Middle frontal gyrus (tissue), 1 donor: ENCODE data around the gene KANK4.

ENCODE experiments used
- DNase-seq: peaks from one replicate; pipeline ENCODE4 v3.0.0-alpha.2; 2015; ENCODE audit warnings: low spot score; ENCODE audit errors: extremely low spot score

The KANK4 gene

DNA sequence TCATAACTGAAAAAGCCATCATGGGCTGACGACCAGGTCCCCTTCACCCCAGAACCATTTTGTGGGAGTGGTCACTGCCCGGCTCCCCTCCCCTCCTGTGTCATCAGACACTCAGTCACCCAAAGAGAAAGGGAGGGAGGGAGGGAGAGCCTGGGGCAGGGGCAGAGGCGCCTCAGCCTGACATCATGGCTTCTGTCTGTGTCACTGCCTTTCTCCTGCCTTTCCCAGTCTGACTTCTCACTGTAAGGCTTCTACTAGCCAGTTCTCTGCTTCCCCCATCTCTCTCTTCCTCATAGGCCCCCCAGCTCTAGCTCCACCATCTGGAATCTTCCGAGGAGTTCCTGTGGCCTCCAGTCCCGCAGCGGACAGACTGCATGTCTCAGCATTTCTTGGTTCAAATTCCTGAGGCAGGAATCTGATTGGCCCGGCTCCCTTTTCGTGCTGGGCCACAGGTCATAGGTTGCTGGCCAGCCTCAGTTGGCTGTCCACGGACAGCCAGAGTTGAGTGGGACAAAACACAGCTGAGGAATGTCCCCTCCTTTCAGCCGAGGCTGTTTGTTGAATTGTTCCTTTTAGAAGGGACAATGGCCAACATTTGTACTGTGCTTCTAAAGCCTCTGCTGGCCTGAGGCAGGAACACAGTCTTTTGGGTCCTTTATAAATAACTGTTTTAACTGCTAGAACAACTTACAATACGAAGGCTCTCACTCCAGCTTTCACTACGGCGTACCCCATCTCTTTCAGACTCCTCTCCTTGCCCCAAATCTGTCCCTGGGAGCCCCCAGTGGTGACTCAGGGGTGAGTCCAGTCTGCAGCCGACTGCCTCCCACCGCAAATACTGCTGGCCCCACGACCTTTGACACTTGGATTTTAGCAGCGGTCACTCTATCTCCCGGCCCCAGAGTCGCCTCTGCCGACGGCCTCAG, 18.7 kb upstream of the KANK4 start:
- DNase-seq, result no peak

DNA sequence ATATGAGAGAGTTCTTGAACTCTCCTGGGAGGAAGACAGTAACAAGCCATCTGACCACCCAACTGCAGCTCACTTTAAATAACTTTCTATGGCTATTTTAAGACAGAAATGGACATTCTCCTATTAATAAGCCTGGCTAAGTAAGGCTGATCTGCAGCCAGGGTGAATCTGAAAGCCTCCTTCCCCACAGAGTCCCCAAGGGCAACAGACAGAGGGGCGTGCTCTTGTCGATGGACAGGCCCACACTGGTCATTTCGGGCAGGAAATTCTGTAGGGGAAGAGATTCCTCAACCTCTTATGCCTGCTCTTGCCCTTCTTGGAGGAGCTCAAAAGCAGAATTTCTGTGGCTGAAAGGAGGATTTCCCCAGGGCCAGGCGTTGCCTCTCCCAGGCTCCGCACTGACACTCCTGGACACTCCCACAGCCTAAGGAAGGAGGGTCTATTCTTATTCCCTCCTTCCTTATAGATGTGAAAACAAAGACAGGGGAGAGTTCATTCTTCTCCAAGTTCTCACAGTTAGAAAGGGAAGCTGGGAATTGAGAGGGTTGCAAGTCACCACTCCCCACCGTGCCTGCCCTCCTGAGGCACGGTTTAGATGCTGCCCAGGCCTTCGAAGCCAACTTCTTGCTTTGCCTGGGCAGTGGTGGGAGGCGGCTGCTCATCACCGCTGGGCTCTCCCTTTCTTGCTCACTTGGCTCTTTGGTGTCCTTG, 17.9 kb upstream of the KANK4 start:
- no peak for DNase-seq

DNA sequence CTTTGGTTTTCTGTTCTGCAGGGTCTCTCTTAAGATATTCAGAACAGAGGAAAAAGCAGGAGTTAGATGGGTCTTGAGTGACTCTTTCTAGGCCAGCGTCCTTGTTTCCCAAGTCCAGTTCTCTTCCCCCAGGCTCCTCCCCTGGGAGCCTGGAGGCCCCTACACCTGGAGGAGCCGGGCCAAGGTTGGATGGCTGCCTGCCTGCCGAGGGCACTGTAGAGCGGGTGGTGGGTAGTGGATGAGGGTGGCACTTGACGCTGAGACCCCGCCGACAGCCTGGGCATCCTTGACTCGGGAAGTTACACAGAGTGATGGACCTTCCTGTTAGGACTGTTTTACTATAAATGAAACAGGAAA, 17.4 kb upstream of the KANK4 start:
- no peak for DNase-seq

DNA sequence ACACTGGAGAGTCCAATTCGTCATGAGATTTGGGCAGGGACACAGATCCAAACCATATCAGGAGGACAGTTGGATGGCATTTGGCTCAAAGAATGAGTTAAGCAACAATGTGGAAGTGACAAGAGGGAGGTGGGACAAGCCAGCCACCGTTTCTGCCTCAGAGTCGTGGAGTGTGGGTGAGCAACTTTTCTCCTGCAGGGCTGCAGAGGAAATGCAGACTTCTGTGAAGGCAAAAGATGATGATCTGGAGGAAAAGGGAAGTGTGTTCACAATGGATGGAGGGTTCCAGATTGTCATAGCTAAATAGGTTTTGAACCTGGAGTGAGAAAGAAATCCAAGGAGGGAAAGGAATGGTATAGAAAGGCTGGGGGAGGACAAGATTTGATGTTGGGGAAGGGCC, 16.4 kb upstream of the KANK4 start:
- no peak for DNase-seq

DNA sequence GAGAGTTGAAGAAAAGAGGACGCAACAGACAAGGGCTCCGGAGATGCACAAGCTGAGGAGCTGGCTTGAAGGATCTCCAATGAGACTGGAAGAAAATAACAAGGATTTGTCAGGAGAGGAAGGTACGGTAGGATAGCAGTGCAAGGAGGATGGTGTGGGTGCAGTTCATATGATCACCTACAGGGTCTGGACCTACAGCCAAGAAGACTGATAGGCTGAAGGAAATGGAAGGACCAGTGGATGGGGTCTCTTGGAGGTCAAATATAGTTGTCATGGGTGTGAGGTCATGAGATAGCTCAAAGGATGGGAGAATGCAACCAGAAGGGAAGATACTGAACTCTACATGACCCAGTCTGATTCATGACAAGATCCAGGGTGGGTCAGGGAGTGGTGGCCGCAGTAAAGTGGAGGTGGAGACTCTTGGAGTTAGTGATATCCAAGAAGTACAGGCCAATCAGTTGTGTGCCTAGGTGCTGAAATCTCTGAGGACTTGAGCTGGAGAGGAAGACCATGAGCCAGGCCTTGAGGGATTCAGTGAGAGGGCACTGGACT, 15.3 kb upstream of the KANK4 start:
- no peak for DNase-seq

DNA sequence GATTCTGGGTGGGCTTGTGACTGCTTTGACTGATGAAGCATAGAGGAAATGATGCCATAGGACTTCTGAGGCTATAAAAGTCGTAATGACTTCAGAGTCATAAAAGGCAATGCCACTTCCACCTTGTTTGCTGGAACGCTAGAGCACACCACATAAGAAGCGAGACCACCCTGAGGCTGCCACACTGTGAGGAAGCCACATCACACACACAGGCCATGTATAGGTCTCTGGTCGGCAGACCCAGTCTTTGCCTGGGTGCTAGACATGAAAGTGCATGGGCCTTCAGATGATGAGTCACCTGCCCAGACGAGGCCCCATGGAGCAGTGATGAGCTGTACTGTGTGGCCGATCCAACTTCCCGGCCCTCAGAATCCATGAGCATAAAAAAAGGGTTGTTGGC, 14.2 kb upstream of the KANK4 start:
- DNase-seq, result no peak

DNA sequence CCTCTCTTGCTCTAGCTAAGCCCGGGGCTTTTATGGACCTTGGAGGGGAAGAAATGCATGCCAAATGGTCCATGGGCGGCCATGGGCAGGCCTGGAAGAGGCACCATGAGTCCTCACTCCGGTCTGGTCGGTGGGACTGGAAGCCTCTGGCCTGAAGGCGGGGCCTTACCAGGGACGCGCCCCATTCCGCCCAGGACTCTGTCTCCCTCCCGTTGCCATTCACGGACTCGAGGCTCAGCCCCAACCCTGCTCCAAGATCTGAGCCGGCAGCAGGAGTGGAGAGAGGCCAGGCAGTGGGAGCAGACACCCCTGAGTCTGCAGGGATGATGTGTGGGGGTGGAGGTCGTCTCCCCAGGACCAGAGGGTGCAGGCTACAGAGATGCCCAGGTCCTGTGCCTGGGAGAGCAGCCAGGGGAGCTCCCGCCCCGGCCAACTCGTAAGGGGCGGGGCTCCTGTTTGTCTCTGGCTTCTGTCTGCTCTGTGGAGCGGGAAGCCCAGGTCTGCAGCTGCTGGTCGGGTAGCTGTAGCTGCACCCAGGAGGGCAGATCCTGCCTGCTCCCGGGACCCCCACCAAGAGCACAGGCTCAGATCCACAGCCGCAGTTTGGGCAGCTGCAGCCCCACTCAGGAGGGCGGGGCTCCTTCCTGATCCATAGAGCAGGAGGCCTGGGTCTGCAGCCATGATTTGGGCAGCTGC, 8.3 kb upstream of the KANK4 start:
- no peak for DNase-seq

DNA sequence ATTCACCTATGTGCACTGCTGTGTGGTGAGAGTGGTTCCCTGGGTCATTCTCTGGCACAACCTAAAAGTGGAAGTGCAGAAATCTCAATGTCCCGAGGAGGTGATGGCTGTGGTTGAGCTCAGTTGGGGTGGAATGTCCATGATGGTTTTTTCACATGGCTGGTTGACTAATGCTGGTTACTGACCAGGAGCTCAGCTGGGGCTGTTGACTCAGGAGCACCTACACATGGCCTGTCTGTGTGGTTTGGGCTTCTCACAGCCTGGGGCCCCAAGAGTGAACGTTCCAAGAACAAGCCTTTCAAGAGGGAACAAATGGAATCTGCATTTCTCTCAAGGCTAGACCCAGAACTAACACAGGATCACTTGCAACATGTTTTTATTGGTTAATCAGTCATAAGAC, 6.4 kb upstream of the KANK4 start:
- DNase-seq, result no peak

DNA sequence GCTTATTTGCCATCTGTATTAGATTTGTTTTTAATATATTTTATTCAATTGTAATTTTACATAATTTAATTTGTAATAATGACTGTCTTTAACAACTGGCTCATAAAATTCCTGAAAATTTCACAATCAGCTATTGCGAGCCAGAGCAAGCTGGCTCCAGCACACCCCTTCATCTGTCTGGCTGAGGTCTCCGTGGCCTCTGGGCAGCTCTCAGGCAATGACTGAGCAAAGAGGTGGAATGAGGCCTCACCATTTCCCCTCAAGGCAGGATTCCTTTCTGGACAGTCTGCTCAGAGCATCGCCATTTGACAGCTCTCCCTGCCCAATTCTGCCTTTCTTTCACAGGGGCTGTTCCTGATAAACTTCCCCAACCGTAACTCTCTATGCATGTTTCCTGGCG, 5.8 kb upstream of the KANK4 start:
- DNase-seq, result no peak

DNA sequence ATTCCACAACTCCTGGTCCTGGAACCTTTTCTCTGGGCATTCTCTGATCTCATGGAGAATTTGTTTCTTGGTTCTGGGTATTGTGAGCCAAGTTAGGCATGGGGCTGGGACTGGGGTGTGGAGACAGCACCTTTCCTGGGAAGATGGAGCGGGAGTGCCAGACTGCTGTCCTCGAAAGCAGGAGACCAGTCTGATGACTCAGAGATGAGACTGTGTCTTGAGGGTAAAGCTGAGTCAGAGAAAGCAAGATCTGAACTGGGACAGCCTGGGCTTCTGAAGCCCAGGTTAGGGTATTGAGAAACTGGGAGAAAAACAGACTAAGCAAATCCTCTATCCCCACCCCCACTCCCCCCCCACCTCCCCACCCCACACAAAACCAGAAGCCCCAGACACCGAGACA, 2.2 kb upstream of the KANK4 start:
- no peak for DNase-seq

DNA sequence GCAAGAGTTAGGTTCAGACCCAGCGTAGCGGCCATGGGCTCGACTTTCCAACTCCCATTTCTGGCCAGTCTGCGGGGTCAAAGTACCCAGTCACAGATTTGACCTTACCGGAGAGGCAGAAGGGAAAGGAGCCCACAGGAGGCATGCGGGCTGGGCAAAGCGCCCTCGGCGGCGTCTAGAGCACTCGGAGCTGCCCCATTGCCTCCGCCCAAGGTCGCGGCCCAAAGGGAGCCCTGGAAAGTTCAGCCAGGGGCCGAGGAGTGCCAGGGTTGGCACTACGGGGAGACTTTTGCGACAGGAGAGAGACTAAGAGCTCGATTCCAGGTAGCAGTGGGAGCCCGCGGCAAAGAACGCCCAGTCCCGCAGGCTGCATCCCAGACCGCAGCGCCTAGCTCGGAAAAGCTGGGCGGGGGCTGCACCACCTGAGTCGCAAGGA, 896 bp downstream of the KANK4 start:
- DNase-seq, result no peak

DNA sequence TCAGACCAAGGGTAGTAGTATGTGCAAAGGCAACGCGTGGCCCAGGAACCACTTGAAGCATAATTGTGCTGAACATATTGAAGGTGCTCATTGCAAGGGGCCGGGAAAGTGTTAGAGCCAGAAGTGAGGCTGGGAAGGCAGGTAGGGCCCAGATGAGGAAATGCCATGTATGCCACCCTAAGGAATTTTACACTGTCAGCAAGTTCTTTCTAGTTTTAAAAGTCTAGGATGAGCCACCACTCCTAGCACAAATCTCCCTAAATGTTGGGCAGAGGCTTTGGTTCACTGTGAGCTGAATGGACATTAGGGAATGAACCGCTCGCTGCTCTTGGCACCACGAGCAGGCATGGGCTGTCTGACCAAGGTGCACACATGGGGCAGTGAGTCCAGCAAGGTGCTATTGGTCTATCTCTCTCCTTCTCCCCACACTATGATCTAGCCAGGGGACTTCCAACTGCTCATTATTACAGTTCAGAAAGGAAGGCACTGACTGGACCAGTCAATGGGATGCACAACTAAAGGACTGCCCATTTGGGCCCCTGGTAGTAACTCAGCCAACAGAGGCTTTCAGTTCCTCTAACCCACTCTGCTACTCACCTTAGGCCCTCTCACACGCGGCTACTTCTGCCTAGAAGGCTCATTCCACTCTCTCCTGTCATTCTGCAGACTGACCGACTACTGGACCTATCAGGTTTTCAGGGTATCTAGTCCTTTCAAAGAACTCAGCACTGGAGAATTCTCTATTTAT, 2.0 kb downstream of the KANK4 start:
- DNase-seq, result no peak

DNA sequence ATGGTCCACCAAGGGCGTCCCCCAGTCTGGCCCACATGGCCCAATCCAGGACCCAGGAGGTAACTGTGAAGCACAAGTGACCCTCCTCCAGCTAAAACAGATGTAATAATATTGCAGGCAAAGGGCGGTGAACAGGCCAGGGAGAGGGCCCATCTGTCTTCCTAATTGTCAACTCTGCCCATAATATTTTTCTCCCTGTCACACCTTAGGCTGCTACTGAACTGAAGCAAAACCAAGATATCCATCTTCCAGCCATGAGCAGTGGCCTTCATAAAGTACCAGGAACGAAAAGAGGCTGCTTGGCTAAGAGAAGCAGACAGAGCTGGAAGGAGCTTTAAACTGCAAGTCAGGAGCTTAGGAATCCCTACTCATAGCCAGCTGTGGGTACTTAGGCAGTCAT, 3.1 kb downstream of the KANK4 start:
- DNase-seq, result no peak

DNA sequence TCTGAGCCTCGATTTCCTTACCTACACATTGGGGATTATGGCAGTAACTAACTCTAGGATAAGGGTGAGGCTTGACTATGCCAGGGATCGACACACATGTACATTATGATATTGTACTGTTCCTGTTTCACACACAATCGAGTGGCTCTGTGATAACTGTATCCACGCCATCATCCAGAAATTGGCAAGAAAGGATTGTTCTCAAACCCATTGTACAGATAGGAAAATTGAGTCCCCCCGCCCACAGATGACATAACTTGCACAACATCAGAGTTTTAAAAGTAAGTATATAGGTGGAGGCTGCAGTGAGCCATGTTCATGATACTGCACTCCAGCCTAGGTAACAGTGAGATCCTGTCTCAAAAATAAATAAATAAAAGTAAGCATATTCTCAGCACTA, 3.8 kb downstream of the KANK4 start:
- no peak for DNase-seq

DNA sequence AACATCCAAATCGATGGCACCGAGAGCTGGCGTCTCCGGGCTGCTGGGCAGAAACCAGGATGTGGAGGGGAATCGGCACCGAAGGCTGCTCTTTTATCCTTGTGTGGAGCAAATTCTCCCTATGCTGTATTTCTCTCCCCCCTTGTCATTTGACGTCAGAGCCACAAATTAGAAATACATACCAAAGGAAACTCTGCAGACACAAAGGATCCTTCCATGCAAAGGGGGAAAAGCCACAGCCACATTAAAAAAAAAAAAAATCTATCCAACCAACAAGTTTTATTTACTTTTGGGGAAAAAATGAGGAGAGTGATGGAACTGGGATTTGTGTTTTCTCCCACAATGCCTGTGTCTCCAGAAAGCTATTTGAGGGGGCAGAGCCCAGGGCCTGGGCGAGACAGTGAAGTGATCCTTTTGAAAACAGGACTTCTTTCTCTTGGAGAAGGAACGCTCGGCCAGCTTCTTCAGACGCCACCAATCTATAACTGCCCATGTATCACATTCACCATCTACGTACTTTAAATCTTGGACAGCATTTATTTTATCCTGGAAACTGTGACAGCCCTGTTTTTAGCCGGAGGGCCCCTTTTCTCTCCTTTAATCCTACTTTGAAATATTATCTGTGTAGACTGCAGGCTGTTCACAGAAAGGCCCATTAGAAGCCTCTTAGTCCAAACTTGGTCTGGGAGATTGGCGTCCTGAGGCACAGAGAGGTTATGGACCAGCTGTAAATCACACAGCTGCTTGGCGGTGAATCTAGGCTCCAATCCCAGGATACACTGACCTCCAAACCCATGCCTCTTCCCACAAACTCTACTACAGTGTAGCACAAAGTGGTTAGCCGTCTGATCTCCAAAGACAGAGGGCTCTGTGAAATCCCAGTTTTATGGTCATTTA, 4.5 kb downstream of the KANK4 start:
- no peak for DNase-seq

DNA sequence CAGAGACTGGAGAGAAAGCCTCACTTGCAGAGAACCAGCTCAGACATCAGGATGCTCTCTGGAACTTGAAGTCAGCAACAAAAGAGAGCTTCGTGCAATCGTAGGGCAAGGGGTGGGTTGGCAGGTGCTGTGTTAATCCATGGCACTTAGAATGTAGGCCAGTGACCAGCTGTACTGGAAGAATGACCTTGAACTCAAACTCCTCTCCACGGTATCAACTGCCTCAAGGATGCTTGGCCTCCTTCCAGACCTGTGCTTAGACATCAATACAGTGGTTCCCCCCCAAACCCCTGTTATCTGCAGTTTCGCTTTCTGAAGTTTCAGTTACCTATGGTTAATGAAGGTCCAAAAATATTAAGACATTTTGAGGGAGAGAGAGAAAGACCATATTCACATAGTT, 6.5 kb downstream of the KANK4 start:
- DNase-seq, result no peak

DNA sequence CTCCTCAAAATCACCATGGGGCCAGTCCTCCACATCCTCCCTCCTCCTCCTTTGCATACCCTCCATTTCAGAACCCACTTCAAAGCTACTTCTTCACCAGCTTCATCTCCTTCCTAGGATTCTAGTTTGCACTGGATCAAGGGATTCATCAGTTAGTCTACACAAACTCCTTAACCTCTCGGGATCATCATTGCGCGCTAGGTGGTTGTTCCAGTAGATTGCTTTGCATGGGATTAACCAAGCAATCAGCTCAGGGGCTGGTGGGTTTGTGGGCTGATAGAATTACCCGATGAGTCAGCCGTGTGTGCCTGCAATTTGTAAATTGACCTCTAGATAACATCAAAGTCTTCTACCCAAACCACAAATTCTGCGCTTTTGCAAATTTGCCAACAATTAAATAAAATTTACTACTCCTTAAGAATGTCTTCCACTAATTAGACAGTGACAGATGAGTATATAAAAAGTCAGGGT, 7.7 kb downstream of the KANK4 start:
- DNase-seq, result no peak

DNA sequence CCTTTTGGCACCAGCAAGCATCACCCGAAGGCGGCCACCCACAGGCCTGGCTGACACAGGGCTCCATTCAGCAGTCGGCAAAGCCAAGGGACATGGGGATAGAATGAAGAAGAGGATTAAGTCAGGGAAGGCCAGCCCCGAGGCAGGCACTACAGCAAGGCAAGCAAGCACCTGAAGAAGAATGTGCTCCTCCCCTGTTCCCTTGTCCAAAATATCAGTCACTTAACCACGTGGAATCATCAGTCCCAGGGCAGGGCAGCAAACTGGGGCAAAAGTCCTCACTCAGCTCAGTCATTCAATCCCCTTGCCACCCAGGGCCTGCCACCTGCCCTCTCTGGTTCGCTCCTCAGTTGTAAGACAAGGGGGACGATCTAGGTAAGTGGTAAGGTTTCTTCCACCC, 9.3 kb downstream of the KANK4 start:
- no peak for DNase-seq

DNA sequence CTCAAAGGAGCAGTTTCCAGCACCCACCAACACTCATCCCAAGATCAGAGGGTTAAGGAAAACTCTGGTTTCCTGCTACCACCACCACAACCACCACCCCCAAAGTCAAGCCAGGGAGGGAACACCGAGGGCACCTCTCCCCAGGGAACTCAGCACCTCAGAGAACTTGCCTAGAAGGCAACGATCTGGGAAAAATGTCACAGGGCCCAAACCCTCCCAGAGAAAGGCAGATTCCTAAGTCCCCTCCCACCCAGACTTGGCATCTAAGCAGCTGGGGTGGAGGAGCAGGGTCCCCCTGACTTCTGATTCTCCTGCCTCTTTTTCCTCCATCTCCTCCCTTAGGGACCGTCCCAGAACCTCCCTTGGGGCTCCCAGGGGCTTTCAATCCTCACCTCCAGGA, 10.6 kb downstream of the KANK4 start:
- no peak for DNase-seq

DNA sequence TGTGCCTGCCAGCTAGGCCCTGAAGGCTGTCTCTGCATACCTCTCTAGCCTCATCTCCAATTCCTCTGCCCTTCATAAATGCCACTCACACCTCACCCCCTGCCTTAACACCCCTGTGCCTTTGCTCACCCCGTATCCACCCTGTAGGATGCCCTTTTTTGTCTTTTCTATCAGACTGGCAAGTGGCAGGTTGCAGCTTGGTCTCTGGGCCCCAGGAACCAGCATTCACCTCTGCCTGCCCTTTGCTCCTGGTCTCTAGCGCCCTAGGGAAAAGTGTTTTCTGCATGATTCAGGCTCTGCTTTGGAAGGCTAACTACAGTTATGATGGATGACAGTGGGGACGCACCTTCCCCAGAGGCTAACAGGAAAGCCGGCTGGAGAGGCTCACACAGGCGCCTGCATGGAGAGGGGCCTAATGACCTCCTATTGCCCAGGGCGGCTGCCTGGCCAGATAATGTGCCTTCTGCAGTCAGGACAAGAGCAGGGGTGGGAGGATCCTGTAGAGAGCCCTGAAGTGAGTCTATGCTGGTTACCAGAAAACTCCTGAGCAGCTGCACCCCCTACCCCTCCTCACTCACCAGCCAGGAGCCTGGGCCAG, 11.2 kb downstream of the KANK4 start:
- no peak for DNase-seq
